Thoracic aorta (tissue), 2 donors: ENCODE results near the gene H6PD. TPM values are rescaled to one million over a fixed set of nuclear protein-coding genes. Genes with fewer than 3 reads are reported as not detected.

Source experiments
- ATAC-seq: fragments of 150-250 bp; one replicate; pipeline ENCODE4 v1.8.0; 2017; ENCODE audit warnings: low read depth; ENCODE audit not compliant: insufficient number of reproducible peaks, low FRiP score
- DNase-seq: peaks from one replicate; pipeline ENCODE4 v3.0.0-alpha.2; 2020; ENCODE audit warnings: low spot score
- H3K27ac ChIP-seq, 2 donors: fragments of 200-600 bp; sonication (generic); 1 replicate in 1 of 2; 2 replicates in 1 of 2; pipeline ENCODE4 v1.5.1; 2016; ENCODE audit warnings: mild to moderate bottlenecking in 2 of 2, moderate library complexity in 2 of 2
- H3K27me3 ChIP-seq: fragments of 200-600 bp; sonication (generic); replicated peaks from 2 replicates; pipeline ENCODE4 v1.6.0; 2016; ENCODE audit warnings: mild to moderate bottlenecking; ENCODE audit not compliant: insufficient read depth
- H3K36me3 ChIP-seq: fragments of 200-600 bp; sonication (generic); one replicate; pipeline ENCODE4 v1.5.1; 2016
- H3K4me1 ChIP-seq, 2 donors: fragments of 200-600 bp; sonication (generic); 1 replicate in 1 of 2; 2 replicates in 1 of 2; pipeline versions ENCODE4 v1.5.1 to v1.6.0; 2016; ENCODE audit warnings: low read depth in 2 of 2, mild to moderate bottlenecking in 1 of 2; ENCODE audit not compliant: control insufficient read depth in 1 of 2
- H3K4me3 ChIP-seq: fragments of 200-600 bp; sonication (generic); 2 replicates; pipeline ENCODE4 v1.5.1; 2016; ENCODE audit warnings: mild to moderate bottlenecking
- H3K9me3 ChIP-seq: fragments of 200-600 bp; sonication (generic); 2 replicates; pipeline ENCODE4 v1.5.1; 2016
- total RNA-seq, 2 donors: library from RNA; depleted of rRNA; stranded (reverse); fragments of >200 nt; gene quantifications; one replicate each; pipeline versions ENCODE4 v1.1.0 to v1.2.3, GENCODE V29; 2016
- TF ChIP-seq, protein P1 (sequence below): fragments of 200-600 bp; sonication (generic); IDR thresholded peaks from one replicate; pipeline ENCODE4 v1.5.1; 2019; ENCODE audit warnings: antibody characterized with exemption

Gene H6PD
- total RNA-seq, 2 donors from 2014 or later = 57.8 to 80.6 TPM

DNA sequence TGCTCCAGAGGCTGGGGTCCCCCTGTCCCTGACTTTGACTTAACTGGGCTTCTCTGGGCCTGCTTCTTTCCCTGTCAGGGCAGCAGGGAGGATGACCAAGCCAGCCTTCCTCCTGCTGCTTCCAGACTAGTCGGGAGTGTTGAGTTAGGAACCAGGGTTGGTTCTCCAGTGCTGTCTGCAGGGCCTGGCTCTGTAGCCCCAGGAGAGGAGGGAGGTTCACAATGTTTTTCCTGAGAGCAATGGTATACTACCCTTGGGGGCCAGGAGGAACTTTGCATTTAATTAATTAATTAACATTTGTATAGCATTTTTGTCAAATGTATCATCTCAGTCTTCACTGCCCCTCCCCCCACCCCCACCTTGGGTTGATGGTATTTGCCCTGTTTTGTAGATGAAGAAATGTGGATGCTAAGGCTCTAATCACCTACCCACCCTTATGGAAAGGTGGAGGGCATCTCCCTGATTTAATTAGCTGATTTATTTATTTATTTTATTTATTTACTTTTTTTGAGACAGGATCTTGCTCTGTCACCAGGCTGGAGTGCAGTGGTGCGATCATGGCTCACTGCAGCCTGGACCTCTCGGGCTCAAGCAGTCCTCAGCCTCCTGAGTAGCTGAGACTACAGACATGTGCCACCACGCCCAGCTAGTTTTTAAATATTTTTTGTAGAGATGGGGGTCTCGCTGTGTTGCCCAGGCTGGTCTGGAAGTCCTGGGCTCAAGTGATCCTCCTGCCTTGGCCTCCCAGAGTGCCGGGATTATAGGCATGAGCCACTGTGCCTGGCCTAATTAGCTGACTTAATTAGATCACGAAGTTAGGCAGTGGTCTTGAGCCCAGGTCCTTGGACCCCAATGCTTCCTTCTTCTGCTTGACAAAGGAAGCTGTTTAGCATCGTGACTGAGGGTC, 6.6 kb downstream of the H6PD start:
- Histone ChIP-seq H3K4me1 (peaks cover 55 to 92% of the 10 kb centered on the region in 2 donors), H3K36me3 (peaks cover 10% of the 10 kb centered on the region), H3K27me3 (no peaks in the 10 kb centered on the region), H3K27ac (peak overlapping the region; percentile 74 to 76), H3K9me3 (no peaks in the 10 kb centered on the region), H3K4me3 (no peak overlapping the region)
- DNase-seq (no peak), ATAC-seq (no peak)
- TF ChIP-seq, protein P1, sequence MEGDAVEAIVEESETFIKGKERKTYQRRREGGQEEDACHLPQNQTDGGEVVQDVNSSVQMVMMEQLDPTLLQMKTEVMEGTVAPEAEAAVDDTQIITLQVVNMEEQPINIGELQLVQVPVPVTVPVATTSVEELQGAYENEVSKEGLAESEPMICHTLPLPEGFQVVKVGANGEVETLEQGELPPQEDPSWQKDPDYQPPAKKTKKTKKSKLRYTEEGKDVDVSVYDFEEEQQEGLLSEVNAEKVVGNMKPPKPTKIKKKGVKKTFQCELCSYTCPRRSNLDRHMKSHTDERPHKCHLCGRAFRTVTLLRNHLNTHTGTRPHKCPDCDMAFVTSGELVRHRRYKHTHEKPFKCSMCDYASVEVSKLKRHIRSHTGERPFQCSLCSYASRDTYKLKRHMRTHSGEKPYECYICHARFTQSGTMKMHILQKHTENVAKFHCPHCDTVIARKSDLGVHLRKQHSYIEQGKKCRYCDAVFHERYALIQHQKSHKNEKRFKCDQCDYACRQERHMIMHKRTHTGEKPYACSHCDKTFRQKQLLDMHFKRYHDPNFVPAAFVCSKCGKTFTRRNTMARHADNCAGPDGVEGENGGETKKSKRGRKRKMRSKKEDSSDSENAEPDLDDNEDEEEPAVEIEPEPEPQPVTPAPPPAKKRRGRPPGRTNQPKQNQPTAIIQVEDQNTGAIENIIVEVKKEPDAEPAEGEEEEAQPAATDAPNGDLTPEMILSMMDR = no peak

DNA sequence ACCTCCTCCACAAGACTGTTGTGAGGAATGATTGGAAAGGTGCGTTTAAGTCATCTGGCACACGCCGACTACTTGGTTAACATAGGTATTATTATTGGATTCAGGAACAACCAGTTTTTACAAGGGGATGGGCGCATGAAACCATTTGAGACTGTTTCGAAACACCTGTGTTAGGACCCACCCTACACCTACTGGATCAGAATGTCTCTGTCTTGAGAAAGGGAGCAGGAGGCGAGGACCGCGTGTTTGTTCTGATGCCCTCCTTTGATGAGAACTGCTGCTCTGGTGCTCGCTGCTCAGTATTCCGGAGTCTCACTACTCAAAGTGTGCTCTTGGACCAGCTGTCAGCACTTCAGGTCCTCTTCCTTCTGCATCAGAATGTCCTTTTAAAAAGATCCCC, 7.3 kb downstream of the H6PD start:
- H3K27ac ChIP-seq = peak overlapping the region; percentile 52 to 70
- DNase-seq (no peak), ATAC-seq (no peak)
- H3K4me3 ChIP-seq = no peak overlapping the region
- H3K27me3 ChIP-seq = no peaks in the 10 kb centered on the region
- H3K36me3 ChIP-seq = peaks cover 12% of the 10 kb centered on the region
- H3K4me1 ChIP-seq = peaks cover 55 to 84% of the 10 kb centered on the region in 2 donors
- H3K9me3 ChIP-seq = no peaks in the 10 kb centered on the region
- TF ChIP-seq, protein P1 = no peak

DNA sequence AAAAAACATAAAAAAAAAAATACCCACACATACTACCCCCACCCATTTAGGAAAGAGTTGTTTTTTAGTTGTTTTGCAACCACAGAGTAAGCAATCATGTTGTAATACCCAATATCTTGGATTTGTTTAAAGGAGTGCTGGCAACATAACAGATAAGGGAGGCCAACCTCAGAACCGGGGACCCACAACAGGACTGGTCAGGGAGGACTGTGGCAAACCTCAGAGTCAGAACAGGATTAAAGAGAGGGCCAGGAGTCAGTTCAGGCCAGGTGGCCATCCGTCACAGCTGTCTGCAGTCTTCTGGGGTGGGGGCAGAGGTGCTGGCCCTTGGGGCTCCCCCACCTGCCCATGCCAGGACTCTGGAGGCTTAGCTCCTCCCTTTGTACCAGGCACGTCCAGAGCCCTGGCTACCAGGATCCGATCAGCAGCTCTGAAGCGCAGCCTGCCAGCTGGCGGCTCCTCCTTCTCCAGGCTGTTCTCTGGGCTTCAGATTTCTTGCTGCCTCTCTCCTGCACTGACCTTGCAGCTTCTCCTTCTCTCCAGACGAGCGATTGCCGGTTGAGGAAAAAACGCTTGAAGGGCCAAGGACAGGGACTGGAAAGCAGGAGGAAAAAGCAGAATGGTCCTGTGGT, 7.9 kb downstream of the H6PD start:
- ATAC-seq (no peak), DNase-seq (no peak)
- Histone ChIP-seq H3K4me3 (peak overlapping the region; percentile 45), H3K36me3 (peaks cover 13% of the 10 kb centered on the region), H3K9me3 (no peaks in the 10 kb centered on the region), H3K4me1 (peaks cover 55 to 79% of the 10 kb centered on the region in 2 donors), H3K27me3 (no peaks in the 10 kb centered on the region), H3K27ac (peak overlapping the region; percentile 52 to 70)
- TF ChIP-seq, protein P1 = no peak

DNA sequence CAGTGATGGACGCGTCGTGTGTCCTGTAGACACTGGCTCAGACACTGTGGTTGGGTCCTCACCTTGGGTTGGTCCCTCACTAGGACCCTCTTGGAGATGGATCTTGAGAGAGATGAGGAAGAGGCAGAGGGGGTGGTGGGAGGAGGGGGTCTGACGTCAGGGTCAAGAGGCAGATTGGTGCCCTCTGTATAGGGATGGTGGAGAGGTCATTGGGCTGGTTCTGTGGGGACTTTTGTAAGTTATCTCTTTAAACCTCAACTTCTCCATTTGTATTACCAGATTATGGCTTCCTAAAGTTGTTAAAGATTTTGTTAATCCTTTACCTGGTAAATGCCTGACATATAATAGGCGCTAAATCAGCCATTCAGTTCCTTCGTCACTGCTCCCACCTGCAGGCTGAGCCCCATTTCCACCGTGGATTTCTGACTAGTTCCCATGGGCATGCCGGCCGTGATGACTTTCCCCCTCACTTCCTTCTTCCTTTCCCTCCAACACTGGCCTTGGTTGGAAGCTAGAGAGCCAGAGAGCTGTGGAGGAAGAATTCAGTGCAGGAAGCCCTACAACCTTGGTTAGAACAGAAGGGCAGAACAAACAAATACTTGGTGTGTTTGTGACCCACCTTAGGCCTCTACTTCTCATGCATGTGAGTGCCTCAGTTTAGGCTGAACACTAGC, 8.6 kb downstream of the H6PD start:
- Histone ChIP-seq H3K4me3 (peak overlapping the region; percentile 45), H3K4me1 (peaks cover 52 to 78% of the 10 kb centered on the region in 2 donors), H3K27me3 (no peaks in the 10 kb centered on the region), H3K27ac (peak overlapping the region; percentile 52 to 70), H3K9me3 (no peaks in the 10 kb centered on the region), H3K36me3 (peaks cover 19% of the 10 kb centered on the region)
- TF ChIP-seq, protein P1 = no peak
- no peak for DNase-seq
- ATAC-seq = no peak
